Astrocyte of the cerebellum (primary cell): ENCODE measurements around the gene TADA2A.

Experiments used
- DNase-seq: peaks from one replicate; pipeline ENCODE4 v3.0.0-alpha.2; 2011; ENCODE audit warnings: low read depth
- H3K4me3 ChIP-seq: 2 replicates; pipeline ENCODE4 v1.5.1; 2011; ENCODE audit warnings: mild to moderate bottlenecking, low read depth, low read length, moderate library complexity
- CTCF ChIP-seq: IDR thresholded peaks from 2 replicates; pipeline ENCODE4 v1.5.1; 2012; ENCODE audit warnings: low read length, low read depth, moderate library complexity, mild to moderate bottlenecking; ENCODE audit errors: missing control alignments
- in situ Hi-C: cut with HindIII; loops from 2 replicates; pipeline ENCODE4 v1.10.0; 2017; ENCODE audit warnings: low sequenced_read_pairs

Gene TADA2A

GRCh38 chr17:37406635-37407461, at the start of gene TADA2A, which contains the start of gene ACACA:
Gene TADA2A, plus strand, starts transcription at chr17:37406886. Its CDS starts 4,480 bp downstream, at chr17:37411366.
Gene ACACA, minus strand, starts transcription at chr17:37406836. Its CDS starts 537 bp downstream, at chr17:37406299.
- in situ Hi-C loops: no loop called here
- no peak for TF ChIP-seq CTCF
- DNase-seq: no peak
- H3K4me3 ChIP-seq: peak within 1 kb of the TSS; percentile 85

DNA sequence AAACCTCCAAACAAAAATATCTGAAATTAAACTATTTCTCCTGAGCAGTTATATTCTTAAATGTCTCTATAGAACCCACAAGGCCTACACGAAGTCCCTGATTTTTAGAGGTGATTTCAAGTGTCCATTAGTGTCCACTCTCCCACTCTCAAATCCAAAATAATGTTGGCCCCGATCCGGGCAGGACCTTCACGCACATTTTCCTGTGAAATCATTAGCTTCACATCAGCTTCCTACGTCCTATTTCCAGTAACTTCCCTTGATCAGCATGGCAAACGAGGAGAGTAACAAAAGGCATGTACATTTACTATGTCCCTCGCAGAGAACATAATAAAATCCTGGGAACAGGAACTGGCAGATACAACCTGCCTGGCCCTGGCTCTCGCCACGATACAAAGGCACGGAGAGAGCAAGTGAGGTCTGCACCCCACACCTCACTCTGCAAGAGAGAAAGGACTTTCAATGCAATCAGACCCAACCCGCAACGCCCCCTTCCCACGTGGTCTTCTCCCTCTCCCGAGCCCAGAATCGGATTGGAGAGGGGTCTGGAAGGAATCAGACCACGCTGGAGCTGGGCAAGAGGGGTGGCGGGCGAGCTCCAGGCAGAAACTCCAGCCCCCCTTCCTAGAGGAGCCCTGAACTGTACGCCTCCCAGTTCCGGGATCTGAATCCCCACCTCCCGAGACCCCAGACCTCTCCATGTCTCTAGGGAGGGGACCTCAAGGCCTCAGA, 48.4 kb upstream of the TADA2A start:
- in situ Hi-C loops: no loop called here
- no peak for TF ChIP-seq CTCF
- no peak for DNase-seq

DNA sequence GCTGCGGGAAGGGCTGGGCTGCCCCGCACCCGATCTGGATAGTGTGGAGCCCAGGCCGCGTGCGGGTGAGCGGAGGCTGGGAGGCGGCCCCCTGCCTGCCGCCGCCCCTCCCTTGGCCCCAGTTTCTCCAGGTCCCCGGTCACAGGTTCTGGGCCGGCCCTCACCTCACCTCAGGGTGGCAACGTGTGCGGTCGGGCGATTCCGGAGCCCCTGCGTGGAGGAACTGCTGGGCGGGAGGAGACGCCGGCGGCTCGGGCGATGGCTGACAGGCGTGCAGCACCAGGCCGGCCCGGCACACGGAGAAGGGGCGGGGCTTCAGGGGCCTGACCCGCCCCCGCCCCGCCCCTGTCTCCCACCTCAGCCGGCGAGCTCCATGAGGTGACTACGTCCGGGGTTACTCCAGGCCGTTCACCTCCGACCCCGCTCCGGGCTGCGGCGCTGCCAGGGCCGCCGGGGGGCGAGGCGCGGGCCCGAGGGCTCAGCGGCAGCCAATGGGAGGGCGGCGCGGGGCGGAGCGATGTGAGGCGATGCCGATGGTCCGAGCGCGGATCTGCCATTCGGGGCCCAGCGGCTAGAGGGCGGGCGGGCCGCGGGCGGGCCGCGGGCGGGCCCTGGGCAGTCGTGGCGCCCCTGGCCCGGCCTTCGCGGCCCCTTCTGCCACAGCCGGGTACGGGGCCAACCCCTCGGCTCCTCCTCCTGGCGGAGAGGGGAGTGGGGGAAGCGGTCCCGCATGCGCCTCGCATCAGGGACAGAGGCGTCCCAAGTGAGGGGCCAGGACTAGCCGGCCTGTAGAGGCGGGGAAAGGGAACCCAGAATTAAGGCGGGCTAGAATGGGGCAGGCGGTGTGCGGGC, 47.6 kb upstream of the TADA2A start:
- in situ Hi-C loops: no loop called here
- peak overlapping the region; percentile 94 for H3K4me3 ChIP-seq
- TF ChIP-seq CTCF: no peak
- DNase-seq: peak; percentile 64

More for the DNA sequence above, 48.4 kb upstream of the TADA2A start:
- H3K4me3 ChIP-seq: peak overlapping the region; percentile 94

DNA sequence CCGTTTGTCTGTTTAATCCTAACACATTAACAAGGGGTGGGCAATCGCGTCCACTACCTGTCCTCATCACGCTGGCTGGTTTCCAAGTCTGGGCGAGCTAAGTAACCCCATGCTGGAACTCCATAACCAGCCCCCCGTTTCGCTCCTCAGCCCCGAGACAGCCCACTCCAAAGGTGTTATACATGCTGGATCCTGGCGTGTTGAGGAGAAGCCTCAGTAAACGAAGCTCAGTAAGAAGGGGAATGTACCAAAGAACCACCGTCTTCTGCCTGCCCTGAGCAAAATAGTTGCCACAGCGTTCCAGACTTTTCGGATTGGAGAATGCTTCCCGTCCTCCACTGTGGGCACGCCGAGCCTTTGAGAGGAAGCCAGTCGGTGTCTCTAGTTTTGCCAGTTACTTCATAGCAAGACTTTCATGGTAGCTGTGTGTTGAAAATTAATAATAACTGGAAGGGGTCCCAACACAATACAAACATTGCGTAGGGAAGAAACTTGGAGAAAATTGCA, 47.0 kb upstream of the TADA2A start:
- H3K4me3 ChIP-seq: peak overlapping the region; percentile 94
- in situ Hi-C loops: no loop called here
- DNase-seq: no peak
- TF ChIP-seq CTCF: no peak

- in situ Hi-C loops: no loop called here
- DNase-seq: no peak
- H3K4me3 ChIP-seq: no peak overlapping the region
- no peak for TF ChIP-seq CTCF
Observed at GRCh38 chr17:37360632-37361031, 46.1 kb upstream of the TADA2A start.

DNA sequence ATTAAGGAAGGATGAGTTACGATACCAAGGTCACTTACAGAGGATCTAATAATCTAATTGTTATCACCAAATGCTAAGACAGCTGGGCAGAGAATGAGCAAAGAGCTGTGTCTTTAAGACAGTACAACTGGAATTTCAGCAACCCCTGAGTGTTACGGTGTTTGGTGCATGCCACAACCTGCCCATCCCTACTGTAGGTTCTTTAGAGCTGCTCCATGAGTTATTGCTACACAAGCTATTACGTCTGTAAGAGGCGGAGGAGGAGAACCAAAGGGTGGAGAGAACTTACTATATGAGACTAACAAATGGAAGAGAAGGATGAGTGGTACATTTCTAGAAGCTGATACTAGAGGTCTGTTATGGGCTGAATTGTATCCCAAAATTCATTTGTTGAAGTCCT, 45.1 kb upstream of the TADA2A start:
- DNase-seq: no peak
- TF ChIP-seq CTCF: no peak
- in situ Hi-C loops: no loop called here
- no peak overlapping the region for H3K4me3 ChIP-seq
